NCI-H1417 treated with DMSO at 0.1 percent for 48 hours (cell line): ENCODE measurements around the gene ANKS6.

Experiments used
- DNase-seq: peaks from one replicate; lab custom pipeline; 2025; lab: John Stamatoyannopoulos, UW

Gene ANKS6

DNA sequence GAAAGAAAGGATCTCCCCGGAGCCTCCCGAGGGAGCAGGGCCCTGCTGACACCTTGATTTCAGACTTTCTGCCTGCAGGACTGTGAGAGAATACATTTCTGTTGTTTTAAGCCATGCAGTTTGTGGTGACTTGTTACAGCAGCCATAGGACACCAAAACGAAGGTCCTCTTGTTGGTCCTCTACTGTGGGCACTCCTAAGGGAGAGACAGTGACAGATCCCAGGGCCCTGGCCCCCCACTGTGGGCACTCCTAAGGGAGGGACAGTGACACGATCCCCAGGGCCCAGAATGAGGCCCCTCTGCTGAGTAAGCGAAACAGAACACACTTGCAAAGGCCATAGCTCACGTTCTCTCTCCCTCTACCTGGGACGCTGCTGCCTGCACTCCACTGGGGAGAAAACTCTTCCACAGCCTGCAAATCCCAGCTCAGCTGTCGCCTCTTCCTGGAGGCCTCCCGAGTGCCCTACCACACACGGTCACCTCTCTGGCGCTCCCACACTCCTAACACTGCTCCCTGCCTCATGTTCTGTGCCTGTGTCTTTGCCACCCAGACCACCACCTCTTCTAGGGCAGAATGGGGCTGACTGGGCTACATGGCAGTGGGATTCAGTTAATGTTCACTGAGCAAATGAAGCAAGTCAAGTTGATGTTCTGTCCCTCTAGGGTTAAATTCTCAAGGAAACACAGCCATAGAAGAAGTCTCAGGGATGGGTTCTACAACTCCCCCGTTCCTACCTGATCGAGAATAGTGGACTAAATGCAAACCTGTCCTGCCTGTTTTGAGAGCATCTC is 23.8 kb downstream of the ANKS6 start:
- DNase-seq = no peak

DNA sequence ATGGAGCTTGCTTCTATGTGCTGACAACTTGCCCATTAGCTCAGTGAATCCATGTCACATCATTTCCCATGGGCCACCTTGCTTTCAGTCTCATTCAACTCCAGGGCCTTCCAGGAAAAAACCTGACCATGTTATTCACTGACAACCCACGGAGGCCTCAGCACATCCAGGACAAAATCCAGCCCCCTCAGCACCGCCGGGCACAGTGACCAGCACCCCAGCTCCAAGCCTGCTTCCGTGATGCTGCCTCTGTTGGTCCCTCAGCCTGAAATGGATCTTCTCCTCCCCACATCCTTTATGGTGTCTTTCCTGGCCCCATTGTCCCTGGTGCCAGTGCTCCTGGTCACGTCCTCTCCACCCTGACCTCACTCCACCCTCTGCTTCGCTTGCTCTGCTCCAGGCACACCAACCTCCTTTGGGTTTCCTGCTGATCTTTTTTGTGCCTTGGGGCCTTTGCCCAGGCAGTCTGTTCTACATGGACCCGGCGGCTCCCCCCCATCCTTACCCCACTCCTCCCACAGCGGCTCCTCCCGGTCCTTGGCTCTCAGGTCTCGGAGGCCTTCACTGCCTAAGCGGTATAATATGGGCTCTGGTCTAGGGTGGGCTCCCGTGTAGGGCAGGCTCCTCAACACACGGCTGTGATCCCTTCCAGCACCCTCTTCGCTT is 25.0 kb downstream of the ANKS6 start:
- no peak for DNase-seq

DNA sequence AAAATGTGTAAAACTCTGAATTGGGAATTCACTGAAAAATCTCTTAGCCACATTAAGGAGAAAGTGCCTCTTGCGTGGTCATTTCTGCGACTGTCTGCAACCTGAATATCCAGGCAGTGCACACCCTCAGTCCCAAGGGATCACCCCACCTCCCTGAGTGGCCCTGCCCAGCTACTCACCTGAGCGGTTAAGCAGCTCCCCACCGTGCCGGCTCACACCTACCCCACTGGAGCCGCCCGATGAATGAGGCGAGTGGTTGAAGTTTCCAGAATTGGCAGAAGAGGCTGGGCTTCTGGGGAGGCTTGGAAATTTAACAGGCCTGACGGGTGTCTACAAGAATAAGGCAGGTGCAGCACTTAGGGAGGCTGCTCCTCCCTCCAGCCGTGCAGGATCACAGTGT is 25.6 kb downstream of the ANKS6 start:
- no peak for DNase-seq

- DNase-seq = no peak
These were observed 28.0 kb downstream of the ANKS6 start for GRCh38 chr9:98768344-98768743.

DNA sequence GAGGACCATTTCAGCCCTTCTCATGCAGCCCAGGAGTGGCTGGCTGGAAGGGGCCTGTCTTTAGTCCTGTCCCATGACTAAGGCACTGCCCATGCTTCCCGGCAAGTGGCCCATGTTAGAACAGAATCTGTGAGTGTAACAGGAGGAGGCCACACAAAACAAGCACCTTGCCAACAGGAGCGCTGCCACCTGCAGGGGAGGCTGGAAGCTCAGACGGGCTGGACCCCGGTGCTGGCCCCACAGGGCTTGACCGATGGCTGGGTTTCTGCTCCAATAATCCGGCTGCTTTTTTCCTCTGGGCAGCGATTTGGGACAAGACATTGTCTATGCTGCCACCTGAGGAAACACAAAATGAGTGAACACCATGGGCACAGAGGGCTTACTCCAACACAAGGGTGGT is 28.4 kb downstream of the ANKS6 start:
- DNase-seq = no peak

GRCh38 chr9:98767196-98767595 is 29.2 kb downstream of the ANKS6 start:
- no peak for DNase-seq

- no peak for DNase-seq
These were observed 29.8 kb downstream of the ANKS6 start for GRCh38 chr9:98766586-98766985.

DNA sequence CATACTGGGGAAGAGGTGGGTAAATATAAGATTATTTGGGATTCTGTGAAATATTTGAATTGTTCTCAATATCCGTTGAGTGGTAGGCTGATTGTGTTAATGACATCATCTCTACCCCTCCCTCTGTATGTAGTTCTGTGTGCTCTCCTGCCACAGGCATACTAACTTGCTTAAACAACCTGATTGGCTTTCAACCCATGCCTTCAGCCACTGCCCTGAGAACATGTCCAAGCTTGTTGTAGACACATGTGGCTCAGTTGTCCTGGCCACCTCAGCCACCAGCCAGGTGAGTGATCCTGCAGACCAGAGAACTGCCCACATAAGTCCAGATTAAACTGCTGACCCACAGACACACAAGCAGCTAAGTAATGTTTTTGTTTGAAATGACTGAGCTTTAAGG is 31.1 kb downstream of the ANKS6 start:
- no peak for DNase-seq

DNA sequence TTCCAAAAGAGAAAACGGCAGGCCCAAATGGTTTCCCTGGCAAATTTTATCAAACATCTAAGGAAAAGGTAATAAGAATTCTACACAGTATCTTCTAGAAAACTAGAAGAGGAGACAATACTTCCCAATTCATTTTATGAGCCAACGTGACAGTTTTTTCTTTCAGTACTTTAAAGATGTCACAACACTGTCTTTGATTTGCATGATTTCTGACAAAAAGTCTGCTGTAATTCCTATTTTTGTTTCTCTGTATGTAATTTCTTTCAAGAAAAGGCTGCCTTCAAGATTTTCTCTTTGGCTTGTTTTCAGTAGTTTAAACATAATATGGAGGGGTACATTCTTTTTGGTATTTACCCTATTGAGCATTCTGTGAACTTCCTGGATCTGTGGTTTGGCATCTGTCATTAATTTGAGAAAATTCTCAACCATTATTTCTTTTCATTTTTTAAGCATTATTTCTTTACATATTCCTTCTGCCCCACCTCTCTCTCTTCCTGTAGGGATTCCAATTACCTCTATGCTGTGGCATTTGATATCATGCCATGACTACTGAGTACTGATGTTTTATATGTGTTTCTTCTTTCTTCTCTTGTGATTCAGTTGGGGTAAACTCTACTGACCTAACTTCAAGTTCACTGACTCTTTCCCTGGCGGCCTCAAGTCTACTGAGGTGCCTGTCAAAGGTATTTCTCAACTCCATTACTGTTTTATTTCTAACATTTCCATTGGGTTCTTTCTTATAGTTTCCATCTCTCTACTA is 32.2 kb downstream of the ANKS6 start:
- no peak for DNase-seq

DNA sequence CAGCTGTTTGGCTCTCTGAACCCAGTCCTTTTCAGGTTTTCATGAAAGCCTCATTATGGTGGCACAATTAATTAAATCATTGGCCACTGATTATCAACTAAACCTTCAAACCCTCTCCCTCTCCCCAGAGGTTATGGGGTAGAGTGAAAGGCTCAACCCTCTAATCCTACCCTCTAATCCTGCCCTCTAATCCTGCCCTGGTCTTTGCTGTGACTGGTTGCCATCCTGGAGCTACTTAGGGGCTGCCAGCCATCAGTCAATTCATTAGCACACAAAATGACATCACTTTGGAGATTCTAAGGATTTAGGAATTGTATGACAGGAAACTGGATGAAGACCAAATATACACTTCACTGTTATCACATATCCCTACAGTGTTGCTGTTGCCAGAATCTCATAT is 36.1 kb downstream of the ANKS6 start:
- no peak for DNase-seq

- no peak for DNase-seq
These were observed 41.2 kb downstream of the ANKS6 start for GRCh38 chr9:98755006-98755618.

DNA sequence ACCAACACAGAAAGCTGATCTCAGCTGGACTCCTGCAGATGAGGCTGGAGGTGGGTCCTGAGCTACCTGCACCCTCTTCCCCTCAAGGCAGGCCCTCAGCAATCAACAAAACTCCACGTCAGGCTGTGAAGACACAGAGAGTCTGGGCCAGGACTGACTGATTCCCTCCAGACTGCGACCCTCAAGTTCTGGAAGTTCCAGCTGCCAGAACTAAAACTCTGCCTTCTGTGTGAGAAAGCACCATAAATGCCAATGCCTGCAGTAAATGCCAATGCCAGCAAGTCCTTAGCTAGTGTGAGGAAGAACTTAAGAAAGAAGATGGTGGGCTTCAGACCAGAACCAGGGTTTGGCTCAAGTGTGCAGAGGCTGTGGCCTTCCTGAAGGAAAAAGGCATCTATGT is 45.1 kb downstream of the ANKS6 start:
- no peak for DNase-seq

GRCh38 chr9:98750364-98751060 is 45.8 kb downstream of the ANKS6 start:
- DNase-seq = no peak

- no peak for DNase-seq
These were observed 48.9 kb downstream of the ANKS6 start for GRCh38 chr9:98747476-98747875.

GRCh38 chr9:98745470-98745869 is 50.9 kb downstream of the ANKS6 start:
- DNase-seq = no peak

DNA sequence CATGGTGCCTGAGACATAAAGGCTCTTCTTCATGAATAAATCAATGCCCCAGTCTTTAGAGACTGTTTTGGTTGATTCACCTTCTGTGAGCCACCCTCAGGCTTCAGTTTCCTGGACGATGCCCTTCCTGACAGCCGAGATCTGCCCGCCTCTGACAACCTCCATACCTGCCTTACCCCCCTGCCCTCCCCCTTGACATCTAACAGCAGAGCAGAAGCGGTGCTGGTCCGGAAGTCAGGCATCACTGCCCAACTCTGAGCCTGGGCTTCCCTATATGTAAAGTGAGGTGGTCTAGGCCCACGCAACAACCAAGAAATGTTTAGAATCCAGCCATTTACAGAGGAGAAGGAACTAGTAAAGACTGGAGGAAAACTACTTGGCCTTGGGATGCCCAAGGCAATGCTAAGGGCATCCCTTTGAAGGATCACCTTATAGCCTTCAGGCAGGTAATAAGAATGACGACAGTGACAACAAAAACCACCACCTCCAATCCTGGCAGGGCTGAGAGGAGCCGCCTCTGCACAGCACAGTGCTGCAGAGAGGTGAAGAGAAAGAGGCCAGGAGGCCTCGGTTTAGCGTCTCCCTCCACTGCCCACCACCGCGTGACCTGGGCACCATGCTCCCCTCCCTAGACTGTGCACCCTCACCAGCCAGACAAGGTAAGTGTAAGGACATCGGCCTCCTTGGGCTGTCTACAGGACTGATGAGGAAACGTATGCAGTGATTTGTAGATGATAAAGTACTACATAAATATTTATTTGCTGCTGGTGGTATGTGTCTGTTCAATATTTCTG is 52.3 kb downstream of the ANKS6 start:
- no peak for DNase-seq

DNA sequence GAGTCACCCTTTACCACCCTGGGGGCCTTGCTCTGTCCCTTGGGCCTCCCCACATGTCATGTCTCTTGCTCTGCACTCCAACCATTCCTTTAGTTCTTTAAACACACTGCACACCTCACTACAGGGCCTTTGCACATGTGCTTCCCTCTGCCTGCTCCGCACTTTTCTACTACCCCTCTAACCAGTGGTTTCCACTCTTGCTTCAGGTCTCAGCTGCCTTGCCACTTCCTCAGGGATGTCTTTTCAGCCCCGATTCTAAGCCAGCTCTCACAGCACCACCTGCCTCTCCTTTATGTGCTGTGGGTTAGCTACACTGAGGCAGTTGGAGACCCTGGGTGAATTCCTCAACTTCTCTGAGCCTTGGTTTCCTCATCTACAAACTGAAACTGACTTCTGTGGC is 53.0 kb downstream of the ANKS6 start:
- DNase-seq = no peak

- DNase-seq = no peak
These were observed 53.8 kb downstream of the ANKS6 start for GRCh38 chr9:98742325-98743280.

DNA sequence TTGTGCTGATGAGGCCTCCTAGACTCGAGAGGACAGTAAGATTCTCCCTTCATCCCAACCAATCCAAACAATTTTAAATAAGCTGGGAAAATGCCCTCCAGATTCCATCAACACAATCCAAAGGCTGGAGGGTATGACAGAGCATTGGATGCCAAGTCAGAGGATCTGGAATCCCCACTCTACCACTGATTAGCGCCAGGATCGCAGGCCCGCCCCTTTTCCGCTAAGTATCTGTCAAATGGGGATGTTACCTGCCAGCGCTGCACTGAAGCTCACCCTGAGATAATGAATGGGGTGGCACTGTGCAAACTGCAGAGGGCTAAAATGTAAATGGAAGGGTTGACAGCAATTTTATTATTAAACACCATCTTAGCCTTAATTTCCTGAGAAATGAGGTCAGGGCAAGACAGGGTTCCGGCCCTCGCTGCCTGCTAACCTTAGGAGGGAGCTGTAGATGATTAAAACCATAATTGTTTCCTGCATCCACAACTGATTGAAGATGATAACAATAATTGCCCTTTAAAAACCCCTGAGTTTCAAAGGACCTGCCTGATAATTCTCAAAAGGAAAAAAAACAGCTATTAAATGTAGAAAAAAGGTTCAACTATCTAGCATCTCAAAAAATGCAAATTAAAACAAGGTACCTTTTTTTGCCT is 56.0 kb downstream of the ANKS6 start:
- DNase-seq = no peak
